Measurements from ENCODE around the gene COL2A1.

The COL2A1 gene

GRCh38 chr12:48019639-48020265 lies 15.5 kb upstream of the COL2A1 start:
- Mint-ChIP-seq H3K9me3 (no peaks in the 10 kb centered on the region), H3K36me3 (ENCODE audit: low read depth) (no peaks in the 10 kb centered on the region)

GRCh38 chr12:48018618-48018995 lies 14.3 kb upstream of the COL2A1 start:
- peaks cover 47% of the 10 kb centered on the region for H3K27me3 Mint-ChIP-seq (ENCODE audit: low read depth)

More at GRCh38 chr12:48019639-48020265, 15.5 kb upstream of the COL2A1 start:
- Mint-ChIP-seq H3K4me3 (no peak overlapping the region), H3K4me1 (peaks cover 21% of the 10 kb centered on the region), H3K27me3 (ENCODE audit: low read depth) (peaks cover 44% of the 10 kb centered on the region), H3K27ac (no peak overlapping the region)
- no peak for TF ChIP-seq CTCF (IDR thresholded peaks at IDR 0.05; ENCODE audit: unreplicated experiment in 3 of 3)

GRCh38 chr12:48017921-48018617 lies 13.8 kb upstream of the COL2A1 start:
- no peaks in the 10 kb centered on the region for H3K36me3 Mint-ChIP-seq (ENCODE audit: low read depth)
- H3K4me3 Mint-ChIP-seq, result no peak overlapping the region
- TF ChIP-seq CTCF (IDR thresholded peaks at IDR 0.05; ENCODE audit: unreplicated experiment in 3 of 3), result no peak
- no peaks in the 10 kb centered on the region for H3K9me3 Mint-ChIP-seq
- H3K27ac Mint-ChIP-seq, result no peak overlapping the region
- H3K27me3 Mint-ChIP-seq (ENCODE audit: low read depth), result peaks cover 43% of the 10 kb centered on the region
- peaks cover 13% of the 10 kb centered on the region for H3K4me1 Mint-ChIP-seq

More at GRCh38 chr12:48018618-48018995, 14.3 kb upstream of the COL2A1 start:
- Mint-ChIP-seq H3K36me3 (ENCODE audit: low read depth) (no peaks in the 10 kb centered on the region), H3K9me3 (no peaks in the 10 kb centered on the region), H3K27ac (no peak overlapping the region), H3K4me1 (peaks cover 18% of the 10 kb centered on the region), H3K4me3 (no peak overlapping the region)
- TF ChIP-seq CTCF (IDR thresholded peaks at IDR 0.05; ENCODE audit: unreplicated experiment in 3 of 3), result no peak

- Mint-ChIP-seq H3K36me3 (ENCODE audit: low read depth) (no peaks in the 10 kb centered on the region), H3K27me3 (ENCODE audit: low read depth) (peaks cover 46% of the 10 kb centered on the region), H3K9me3 (no peaks in the 10 kb centered on the region), H3K4me1 (peaks cover 10% of the 10 kb centered on the region), H3K4me3 (no peak overlapping the region), H3K27ac (no peak overlapping the region)
- TF ChIP-seq CTCF (IDR thresholded peaks at IDR 0.05; ENCODE audit: unreplicated experiment in 3 of 3), result no peak
Observed at GRCh38 chr12:48017496-48017895, 13.2 kb upstream of the COL2A1 start.

- TF ChIP-seq CTCF (IDR thresholded peaks at IDR 0.05; ENCODE audit: unreplicated experiment in 3 of 3), result no peak
- Mint-ChIP-seq H3K36me3 (ENCODE audit: low read depth) (no peaks in the 10 kb centered on the region), H3K27ac (no peak overlapping the region), H3K9me3 (no peaks in the 10 kb centered on the region), H3K27me3 (ENCODE audit: low read depth) (peaks cover 38% of the 10 kb centered on the region), H3K4me1 (no peaks in the 10 kb centered on the region), H3K4me3 (no peak overlapping the region)
Observed at GRCh38 chr12:48016373-48017020, 12.2 kb upstream of the COL2A1 start.

Data from nephron (organoid).